HEK293 (cell line): Measurements from ENCODE around the gene SLC14A1.

Source experiments
- CTCF ChIA-PET: fragments of 350-600 bp; formaldehyde crosslinking; extraction: SDS; loops from one replicate; lab custom pipeline; 2021; ENCODE audit warnings: antibody characterized with exemption; lab: Yijun Ruan, JAX
- POLR2A ChIA-PET: fragments of 300-600 bp; formaldehyde crosslinking; extraction: SDS; loops from one replicate; lab custom pipeline; 2020; ENCODE audit warnings: antibody characterized with exemption, inconsistent platforms; lab: Yijun Ruan, JAX
- H3K27ac ChIP-seq: fragments of 200-500 bp; sonication (Bioruptor generic); 2 replicates; pipeline ENCODE4 v1.5.1; 2014; ENCODE audit warnings: low read depth, low read length, control low read depth, inconsistent platforms; ENCODE audit errors: extremely low read depth
- H3K36me3 ChIP-seq, 2 experiments: fragments of 200-500 bp in 1 of 2; sonication (Bioruptor generic) in 1 of 2; 1 replicate in 1 of 2; 2 replicates in 1 of 2; pipeline ENCODE4 v1.5.1; 2014 to 2017; ENCODE audit warnings: inconsistent platforms in 2 of 2, low read length in 2 of 2; ENCODE audit not compliant: control insufficient read depth in 2 of 2, insufficient read depth in 1 of 2
- H3K4me1 ChIP-seq: fragments of 200-500 bp; sonication (Bioruptor generic); 2 replicates; pipeline ENCODE4 v1.5.1; 2014; ENCODE audit warnings: mild to moderate bottlenecking, low read length, inconsistent platforms; ENCODE audit not compliant: control insufficient read depth, insufficient read depth
- H3K4me3 ChIP-seq: 2 replicates; pipeline ENCODE4 v1.5.1; 2011; ENCODE audit warnings: low read depth, mild to moderate bottlenecking, control low read depth, low read length, moderate library complexity
- H3K9me3 ChIP-seq: fragments of 200-500 bp; sonication (Bioruptor generic); 2 replicates; pipeline ENCODE4 v1.5.1; 2014; ENCODE audit warnings: low read depth, low read length, inconsistent platforms; ENCODE audit not compliant: control insufficient read depth, insufficient read depth
- HOXA7 ChIP-seq: sonication (generic); formaldehyde crosslinking; IDR thresholded peaks from 2 replicates; pipeline ENCODE4 v1.8.1; 2022; ENCODE audit warnings: missing genetic modification reagents, borderline replicate concordance
- INSM2 ChIP-seq: fragments of 450-650 bp; formaldehyde crosslinking; IDR thresholded peaks from 2 replicates; pipeline ENCODE4 v1.5.1; 2016; ENCODE audit warnings: missing biosample characterization, missing genetic modification characterization
- KLF9 ChIP-seq: fragments of 450-650 bp; formaldehyde crosslinking; IDR thresholded peaks from 2 replicates; pipeline ENCODE4 v1.5.1; 2016; ENCODE audit warnings: missing biosample characterization, missing genetic modification characterization, low read depth
- PRDM4 ChIP-seq: fragments of 450-650 bp; formaldehyde crosslinking; IDR thresholded peaks from 2 replicates; pipeline ENCODE4 v1.5.1; 2017; ENCODE audit warnings: missing biosample characterization, missing genetic modification characterization
- ZNF148 ChIP-seq: fragments of 450-650 bp; formaldehyde crosslinking; IDR thresholded peaks from 2 replicates; pipeline ENCODE4 v1.5.0; 2017; ENCODE audit warnings: missing biosample characterization, missing genetic modification characterization, borderline replicate concordance
- ZNF174 ChIP-seq: fragments of 450-650 bp; formaldehyde crosslinking; IDR thresholded peaks from 2 replicates; pipeline ENCODE4 v1.5.0; 2017; ENCODE audit warnings: missing biosample characterization, mild to moderate bottlenecking, missing genetic modification characterization
- ZNF2 ChIP-seq: fragments of 450-650 bp; formaldehyde crosslinking; IDR thresholded peaks from 2 replicates; pipeline ENCODE4 v1.5.1; 2016; ENCODE audit warnings: missing biosample characterization, missing genetic modification characterization
- ZNF366 ChIP-seq: fragments of 450-650 bp; formaldehyde crosslinking; conservative IDR thresholded peaks from 2 replicates; pipeline ENCODE4 v1.5.1; 2016; ENCODE audit warnings: missing biosample characterization, missing genetic modification characterization
- ZNF501 ChIP-seq: fragments of 450-650 bp; formaldehyde crosslinking; IDR thresholded peaks from 2 replicates; pipeline ENCODE4 v1.5.1; 2016; ENCODE audit warnings: missing biosample characterization, missing genetic modification characterization
- ZNF518A ChIP-seq: fragments of 450-650 bp; formaldehyde crosslinking; conservative IDR thresholded peaks from 2 replicates; pipeline ENCODE4 v1.5.1; 2016; ENCODE audit warnings: low read depth, missing biosample characterization, missing genetic modification characterization
- ZNF664 ChIP-seq: fragments of 450-650 bp; formaldehyde crosslinking; IDR thresholded peaks from 2 replicates; pipeline ENCODE4 v1.5.1; 2016; ENCODE audit warnings: missing biosample characterization, missing genetic modification characterization
- ZNF677 ChIP-seq: fragments of 450-650 bp; IDR thresholded peaks from 2 replicates; pipeline ENCODE4 v1.5.0; 2018; ENCODE audit warnings: missing biosample characterization, mild to moderate bottlenecking, missing genetic modification characterization, moderate library complexity

The SLC14A1 gene

DNA sequence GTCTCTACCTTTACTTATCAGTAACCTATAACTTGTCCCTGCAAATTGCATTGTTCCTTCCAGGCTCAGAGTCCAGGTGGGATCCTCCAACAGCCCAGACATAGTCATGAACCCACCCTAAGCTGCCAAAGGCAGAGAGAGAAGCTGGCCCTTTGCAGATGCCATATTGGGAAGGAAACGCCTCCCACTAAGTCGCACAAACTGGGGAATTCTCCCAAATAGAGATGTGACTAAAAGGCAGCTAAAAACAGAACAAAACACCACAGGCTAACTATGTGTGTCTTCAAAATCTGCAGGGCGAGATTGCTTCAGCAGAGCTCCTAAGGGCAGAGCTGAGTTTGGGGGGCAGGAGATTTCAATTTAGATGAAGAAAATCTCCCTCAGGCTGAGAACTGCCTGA lies 63.0 kb downstream of the SLC14A1 start:
- no peak for TF ChIP-seq HOXA7 (CRISPR knock-in tag)
- no peak for TF ChIP-seq ZNF518A
- no peak for TF ChIP-seq INSM2 (tag by site-specific recombination)
- TF ChIP-seq ZNF2 (tag by site-specific recombination) = no peak
- TF ChIP-seq ZNF501 (tag by site-specific recombination) = no peak
- TF ChIP-seq ZNF366 (tag by site-specific recombination) = no peak
- TF ChIP-seq ZNF677 (tag by site-specific recombination) = no peak
- H3K4me3 ChIP-seq = no peak overlapping the region
- H3K4me1 ChIP-seq = no peaks in the 10 kb centered on the region
- ChIA-PET CTCF (interaction anchor here (1.0 to 1.6 kb wide), 2 partner anchors 20 to 51 kb away, joined by 3 to 4 read pairs; no protein-coding TSS in a partner anchor), POLR2A (interaction anchor here (0.6 kb wide), 1 partner anchor 12 kb away, joined by 3 read pairs; no protein-coding TSS in a partner anchor)
- no peaks in the 10 kb centered on the region for H3K9me3 ChIP-seq
- H3K36me3 ChIP-seq = no peaks in the 10 kb centered on the region; a peak in 1 of 3 replicates
- H3K27ac ChIP-seq = no peak overlapping the region

DNA sequence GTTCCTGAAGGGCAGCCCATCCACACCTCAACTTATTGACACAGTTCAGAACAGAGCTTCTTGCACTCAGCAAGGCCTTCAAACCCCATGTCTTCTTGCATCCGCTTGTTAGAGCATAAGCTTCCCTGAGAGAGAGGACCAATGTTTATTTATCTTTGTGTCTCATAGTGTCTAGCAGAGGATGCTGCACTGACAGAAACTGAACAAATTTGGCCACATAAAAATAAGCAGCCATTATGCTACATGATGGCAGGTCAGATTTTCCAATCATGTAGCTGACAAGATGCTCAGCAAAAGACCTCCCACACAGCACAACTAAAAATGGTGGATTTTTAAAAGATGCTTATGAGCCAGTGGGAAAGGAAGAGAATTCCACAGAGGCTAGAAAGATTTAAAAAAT lies 63.4 kb downstream of the SLC14A1 start:
- ChIA-PET POLR2A (interaction anchor here (0.6 to 0.7 kb wide), 2 partner anchors 12 to 159 kb away, joined by 3 to 12 read pairs; no protein-coding TSS in a partner anchor), CTCF (interaction anchor here (1.6 kb wide), 1 partner anchor 19 kb away, joined by 4 read pairs; no protein-coding TSS in a partner anchor)
- no peak overlapping the region for H3K4me3 ChIP-seq
- H3K4me1 ChIP-seq = no peaks in the 10 kb centered on the region
- H3K27ac ChIP-seq = no peak overlapping the region
- no peaks in the 10 kb centered on the region; a peak in 1 of 3 replicates for H3K36me3 ChIP-seq
- no peaks in the 10 kb centered on the region for H3K9me3 ChIP-seq
- TF ChIP-seq ZNF174 (tag by site-specific recombination) = no peak
- TF ChIP-seq ZNF664 (tag by site-specific recombination) = no peak
- no peak for TF ChIP-seq KLF9 (tag by site-specific recombination)
- TF ChIP-seq ZNF148 (tag by site-specific recombination) = no peak
- no peak for TF ChIP-seq PRDM4
- TF ChIP-seq, all 188 proteins: peak for 0
